PFSK-1 (cell line): ENCODE data around the gene DLX3.

ENCODE experiments used
- FOXP2 ChIP-seq: optimal IDR thresholded peaks from 2 replicates; pipeline ENCODE3; 2011; ENCODE audit warnings: borderline replicate concordance, control low read depth, inconsistent platforms; ENCODE audit not compliant: insufficient read depth; ENCODE audit errors: extremely low read length, extremely low read depth
- POLR2AphosphoS5 ChIP-seq: IDR thresholded peaks from 2 replicates; pipeline ENCODE4 v1.6.1; 2012; ENCODE audit warnings: low read depth, mild to moderate bottlenecking, control low read depth, low read length, moderate library complexity
- SIN3A ChIP-seq: IDR thresholded peaks from 2 replicates; pipeline ENCODE4 v1.6.1; 2012; ENCODE audit warnings: mild to moderate bottlenecking, low read length, moderate library complexity, borderline replicate concordance; ENCODE audit not compliant: insufficient read depth
- TAF1 ChIP-seq: IDR thresholded peaks from 2 replicates; pipeline ENCODE4 v1.6.1; 2012; ENCODE audit warnings: low read length, control low read depth, borderline replicate concordance; ENCODE audit not compliant: insufficient read depth
- TF ChIP-seq, protein P1 (sequence below), 2 experiments: IDR thresholded peaks; 2 replicates each; pipeline versions ENCODE4 v1.6.1 to v1.8.0; 2011 to 2012; ENCODE audit warnings: low read depth in 2 of 2, low read length in 2 of 2, control low read depth in 1 of 2, inconsistent platforms in 1 of 2, mild to moderate bottlenecking in 1 of 2, moderate library complexity in 1 of 2; ENCODE audit not compliant: insufficient read depth in 1 of 2

Gene DLX3

DNA sequence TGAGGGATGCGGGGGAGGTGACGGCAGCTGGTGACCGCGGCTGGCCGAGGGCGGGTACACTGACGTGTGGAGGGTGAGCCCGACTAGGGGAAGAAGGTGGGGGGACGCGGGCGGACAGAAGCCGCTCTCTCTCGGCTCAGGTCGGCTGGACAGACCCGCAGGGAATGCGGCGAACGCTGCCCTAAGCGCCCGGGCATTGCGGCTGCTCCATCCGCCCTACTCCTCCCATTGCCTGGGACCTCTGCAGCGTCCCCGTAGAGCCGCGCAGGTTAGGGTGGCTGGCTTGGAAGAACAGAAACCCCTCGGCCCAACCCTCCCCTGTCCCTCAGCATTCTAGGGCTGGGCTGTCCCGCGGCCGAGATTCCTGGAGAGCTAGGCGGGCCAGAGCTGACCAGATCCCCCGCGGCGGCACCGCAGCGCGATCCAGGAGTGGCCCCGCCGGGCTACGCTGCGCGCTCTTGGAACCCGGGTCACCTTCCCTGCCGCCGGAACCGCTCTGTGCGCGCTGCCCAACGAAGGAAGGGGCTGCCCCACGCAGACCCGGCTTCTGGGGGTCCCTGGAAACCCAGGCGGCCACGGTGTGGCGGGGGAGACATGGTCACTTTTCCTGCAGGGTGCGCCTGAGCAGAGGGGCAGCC lies 23.1 kb downstream of the DLX3 start:
- TF ChIP-seq, protein P1, sequence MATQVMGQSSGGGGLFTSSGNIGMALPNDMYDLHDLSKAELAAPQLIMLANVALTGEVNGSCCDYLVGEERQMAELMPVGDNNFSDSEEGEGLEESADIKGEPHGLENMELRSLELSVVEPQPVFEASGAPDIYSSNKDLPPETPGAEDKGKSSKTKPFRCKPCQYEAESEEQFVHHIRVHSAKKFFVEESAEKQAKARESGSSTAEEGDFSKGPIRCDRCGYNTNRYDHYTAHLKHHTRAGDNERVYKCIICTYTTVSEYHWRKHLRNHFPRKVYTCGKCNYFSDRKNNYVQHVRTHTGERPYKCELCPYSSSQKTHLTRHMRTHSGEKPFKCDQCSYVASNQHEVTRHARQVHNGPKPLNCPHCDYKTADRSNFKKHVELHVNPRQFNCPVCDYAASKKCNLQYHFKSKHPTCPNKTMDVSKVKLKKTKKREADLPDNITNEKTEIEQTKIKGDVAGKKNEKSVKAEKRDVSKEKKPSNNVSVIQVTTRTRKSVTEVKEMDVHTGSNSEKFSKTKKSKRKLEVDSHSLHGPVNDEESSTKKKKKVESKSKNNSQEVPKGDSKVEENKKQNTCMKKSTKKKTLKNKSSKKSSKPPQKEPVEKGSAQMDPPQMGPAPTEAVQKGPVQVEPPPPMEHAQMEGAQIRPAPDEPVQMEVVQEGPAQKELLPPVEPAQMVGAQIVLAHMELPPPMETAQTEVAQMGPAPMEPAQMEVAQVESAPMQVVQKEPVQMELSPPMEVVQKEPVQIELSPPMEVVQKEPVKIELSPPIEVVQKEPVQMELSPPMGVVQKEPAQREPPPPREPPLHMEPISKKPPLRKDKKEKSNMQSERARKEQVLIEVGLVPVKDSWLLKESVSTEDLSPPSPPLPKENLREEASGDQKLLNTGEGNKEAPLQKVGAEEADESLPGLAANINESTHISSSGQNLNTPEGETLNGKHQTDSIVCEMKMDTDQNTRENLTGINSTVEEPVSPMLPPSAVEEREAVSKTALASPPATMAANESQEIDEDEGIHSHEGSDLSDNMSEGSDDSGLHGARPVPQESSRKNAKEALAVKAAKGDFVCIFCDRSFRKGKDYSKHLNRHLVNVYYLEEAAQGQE (IDR thresholded peaks at IDR 0.05; ENCODE audit: insufficient read depth in 1 of 2, low read depth in 2 of 2, low read length in 2 of 2): no peak
- TF ChIP-seq SIN3A (no peak), POLR2AphosphoS5 (no peak), FOXP2 (no peak), TAF1 (no peak)

DNA sequence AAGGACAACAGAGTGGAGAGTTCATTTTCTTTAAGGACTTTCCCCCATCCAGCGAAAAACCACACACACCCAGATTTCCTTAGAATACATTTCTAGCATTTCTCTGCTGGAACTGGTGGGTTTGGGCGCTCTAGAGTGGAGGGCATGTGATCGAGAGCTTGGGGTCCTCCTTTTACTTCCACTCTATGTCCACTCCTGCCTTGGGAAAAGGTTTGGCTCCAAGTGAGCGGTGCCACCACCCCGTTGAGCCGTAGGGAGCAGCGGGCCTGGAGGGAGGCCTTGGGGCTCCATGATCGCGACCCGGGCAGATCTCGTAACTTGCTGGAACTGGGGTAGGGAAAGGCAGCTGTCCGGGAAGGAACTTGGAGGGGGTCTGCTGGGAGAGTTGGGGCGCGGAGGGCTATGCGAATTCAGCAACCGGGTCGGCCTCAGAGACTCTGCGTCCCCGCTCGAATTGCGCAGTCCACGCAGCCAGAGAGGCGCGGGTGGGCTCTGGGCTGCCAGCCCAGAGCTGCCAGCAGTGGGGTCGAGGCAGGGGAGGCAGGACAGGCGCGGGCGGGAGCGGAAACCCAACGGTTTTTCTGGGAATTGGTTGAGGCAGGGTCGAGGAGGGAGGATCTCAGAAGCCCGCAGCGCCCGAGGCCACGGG lies 23.7 kb downstream of the DLX3 start:
- TF ChIP-seq SIN3A (no peak), TAF1 (no peak), FOXP2 (no peak), POLR2AphosphoS5 (no peak)
- TF ChIP-seq, protein P1 (IDR thresholded peaks at IDR 0.05; ENCODE audit: insufficient read depth in 1 of 2, low read depth in 2 of 2, low read length in 2 of 2): no peak

DNA sequence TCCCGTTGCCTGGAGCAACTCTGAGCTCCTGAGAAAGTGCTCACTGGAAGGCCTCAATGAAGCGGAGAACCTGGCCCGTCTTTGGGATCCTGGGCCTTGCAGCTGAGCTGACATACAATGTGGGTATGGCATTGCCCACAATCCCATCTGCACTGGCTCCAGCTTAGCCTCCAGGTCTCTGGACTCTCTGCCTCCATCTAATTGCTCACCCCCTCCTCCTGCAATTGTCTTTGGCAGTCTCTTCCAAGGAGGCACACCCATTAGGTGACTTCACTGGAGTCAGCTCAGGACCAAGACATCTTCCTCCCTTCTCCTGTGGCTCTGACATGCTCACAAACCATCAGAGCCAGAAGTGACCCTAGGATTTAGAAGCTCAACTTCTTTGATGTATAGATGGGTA lies 24.5 kb downstream of the DLX3 start:
- TF ChIP-seq SIN3A: no peak
- TF ChIP-seq TAF1: no peak
- TF ChIP-seq, protein P1 (IDR thresholded peaks at IDR 0.05; ENCODE audit: insufficient read depth in 1 of 2, low read depth in 2 of 2, low read length in 2 of 2): no peak
- TF ChIP-seq FOXP2: no peak
- no peak for TF ChIP-seq POLR2AphosphoS5

DNA sequence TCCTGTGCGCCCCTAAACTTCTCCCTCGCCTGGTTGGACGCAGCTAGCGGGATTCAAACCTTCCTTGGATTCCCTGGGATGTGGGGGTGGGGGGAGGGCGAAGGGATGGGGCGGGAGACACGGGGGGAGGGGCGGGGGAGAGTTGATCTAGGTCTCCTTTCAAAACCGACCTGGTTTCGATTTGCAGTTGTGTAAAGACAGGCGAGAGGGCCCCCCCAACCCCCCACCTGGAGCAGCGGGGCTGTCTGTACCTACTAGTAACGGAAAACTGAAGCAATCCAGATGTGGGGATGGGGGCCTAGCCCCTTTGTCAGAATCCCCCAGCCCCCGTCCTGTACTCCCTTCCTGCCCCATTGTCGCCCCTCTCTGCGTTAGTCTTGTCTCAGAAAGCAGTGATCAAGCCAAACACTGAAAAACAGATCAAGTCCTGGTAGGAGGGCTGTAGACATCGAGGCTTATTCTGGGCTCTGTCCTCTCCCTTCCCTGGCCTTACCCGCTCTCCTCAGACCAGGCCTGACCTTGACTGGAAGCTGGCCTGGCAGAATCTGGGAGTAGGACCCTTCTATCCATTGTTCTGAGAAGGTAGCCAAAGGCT lies 25.1 kb downstream of the DLX3 start:
- TF ChIP-seq SIN3A: no peak
- TF ChIP-seq FOXP2: no peak
- TF ChIP-seq, protein P1 (IDR thresholded peaks at IDR 0.05; ENCODE audit: insufficient read depth in 1 of 2, low read depth in 2 of 2, low read length in 2 of 2): no peak
- no peak for TF ChIP-seq POLR2AphosphoS5
- TF ChIP-seq TAF1: no peak

DNA sequence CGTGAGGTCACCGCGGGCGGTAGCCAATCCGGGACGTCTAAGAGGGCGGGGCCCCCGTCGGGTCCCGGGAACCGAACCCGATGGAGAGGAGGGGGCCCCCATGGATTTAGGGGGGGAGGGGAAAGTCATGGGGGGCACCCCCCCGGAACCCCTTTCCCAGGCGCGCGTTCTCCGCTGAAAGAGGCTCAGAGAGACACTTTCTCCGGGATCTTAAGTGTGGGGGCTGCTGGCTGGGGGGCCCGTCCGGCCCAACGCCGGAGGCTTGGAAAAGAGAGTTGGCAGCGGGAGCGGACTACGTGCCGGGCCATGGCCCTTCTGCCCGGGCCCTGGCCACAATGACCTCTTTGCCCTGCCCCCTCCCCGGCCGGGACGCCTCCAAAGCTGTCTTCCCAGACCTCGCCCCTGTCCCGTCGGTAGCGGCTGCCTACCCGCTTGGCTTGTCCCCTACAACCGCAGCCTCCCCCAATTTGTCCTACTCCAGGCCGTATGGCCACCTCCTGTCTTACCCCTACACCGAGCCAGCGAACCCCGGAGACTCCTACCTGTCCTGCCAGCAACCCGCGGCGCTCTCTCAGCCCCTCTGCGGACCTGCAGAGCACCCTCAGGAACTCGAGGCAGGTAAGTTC lies 25.8 kb downstream of the DLX3 start, which contains the start of gene DLX4:
Gene DLX4 (plus strand): TSS at position 57 of the 626 bp plus-strand sequence. CDS start 279 bp downstream, at position 336.
- TF ChIP-seq FOXP2 (no peak), POLR2AphosphoS5 (no peak), SIN3A (no peak), TAF1 (no peak)
- TF ChIP-seq, protein P1 (IDR thresholded peaks at IDR 0.05; ENCODE audit: insufficient read depth in 1 of 2, low read depth in 2 of 2, low read length in 2 of 2): no peak
